HUES48 (cell line): Measurements from ENCODE around the gene PTPRD.

Source experiments
- H3K27ac ChIP-seq: one replicate; pipeline ENCODE4 v1.7.0; 2013; ENCODE audit warnings: low read depth, low read length, inconsistent platforms
- H3K27me3 ChIP-seq: 2 replicates; pipeline ENCODE4 v1.6.1; 2013; ENCODE audit warnings: mild to moderate bottlenecking, low read length; ENCODE audit not compliant: control insufficient read depth, insufficient read depth
- H3K36me3 ChIP-seq: 2 replicates; pipeline ENCODE4 v1.6.1; 2013; ENCODE audit warnings: low read length; ENCODE audit not compliant: control insufficient read depth, insufficient read depth
- H3K4me1 ChIP-seq: 2 replicates; pipeline ENCODE4 v1.6.1; 2013; ENCODE audit warnings: mild to moderate bottlenecking, low read length; ENCODE audit not compliant: control insufficient read depth, insufficient read depth
- H3K4me3 ChIP-seq: 2 replicates; pipeline ENCODE4 v1.5.1; 2013; ENCODE audit warnings: mild to moderate bottlenecking, low read depth, low read length
- H3K9ac ChIP-seq: 2 replicates; pipeline ENCODE4 v1.6.1; 2013; ENCODE audit warnings: mild to moderate bottlenecking, low read depth, low read length, moderate library complexity
- H3K9me3 ChIP-seq: 2 replicates; pipeline ENCODE4 v1.6.1; 2013; ENCODE audit warnings: low read length; ENCODE audit not compliant: control insufficient read depth, insufficient read depth

PTPRD gene

DNA sequence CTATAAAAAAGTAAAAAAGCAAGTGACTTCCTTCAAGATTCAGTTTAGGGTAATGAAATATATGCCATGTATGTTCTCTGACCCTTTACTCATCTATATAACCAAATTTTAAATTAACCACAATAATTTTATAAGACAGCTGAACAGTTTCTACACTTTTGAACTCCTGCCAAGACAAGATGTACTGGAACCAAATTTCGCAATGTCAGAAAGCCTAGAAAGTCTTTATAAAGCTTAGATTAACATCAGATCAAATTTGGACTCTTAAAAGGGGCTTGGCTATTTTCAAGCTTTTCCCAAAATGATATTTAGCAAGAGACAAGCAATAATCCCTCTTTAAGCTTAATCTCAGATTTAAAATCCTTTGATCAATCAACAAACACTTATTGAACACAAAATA lies 362.6 kb downstream of the PTPRD start:
- H3K9me3 ChIP-seq = no peaks in the 10 kb centered on the region
- H3K27me3 ChIP-seq = no peaks in the 10 kb centered on the region
- no peak overlapping the region for H3K4me3 ChIP-seq
- no peak overlapping the region for H3K27ac ChIP-seq
- H3K4me1 ChIP-seq = no peaks in the 10 kb centered on the region
- H3K9ac ChIP-seq = no peak overlapping the region
- no peaks in the 10 kb centered on the region for H3K36me3 ChIP-seq

DNA sequence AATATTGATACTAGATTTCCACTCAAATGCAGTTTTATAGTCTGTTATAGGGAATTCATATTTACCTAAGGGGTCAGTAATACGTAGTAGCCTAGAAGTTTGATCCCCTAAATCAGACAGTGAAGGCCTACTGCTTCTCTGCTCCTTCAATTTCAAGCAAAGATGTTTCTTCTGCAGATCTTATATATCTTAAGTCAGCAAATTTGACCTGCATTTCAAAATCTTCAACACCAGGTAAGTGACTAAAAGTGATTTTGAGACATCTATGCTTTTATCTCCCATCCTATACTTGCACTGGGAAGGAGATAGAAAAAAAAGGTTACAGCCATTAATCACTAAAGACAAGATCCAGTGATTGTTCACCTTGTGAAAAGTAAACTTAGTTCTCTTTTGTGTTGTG lies 363.9 kb downstream of the PTPRD start:
- Histone ChIP-seq H3K9me3 (no peaks in the 10 kb centered on the region), H3K27ac (no peak overlapping the region), H3K9ac (no peak overlapping the region), H3K27me3 (no peaks in the 10 kb centered on the region), H3K4me1 (no peaks in the 10 kb centered on the region), H3K36me3 (no peaks in the 10 kb centered on the region), H3K4me3 (no peak overlapping the region)

DNA sequence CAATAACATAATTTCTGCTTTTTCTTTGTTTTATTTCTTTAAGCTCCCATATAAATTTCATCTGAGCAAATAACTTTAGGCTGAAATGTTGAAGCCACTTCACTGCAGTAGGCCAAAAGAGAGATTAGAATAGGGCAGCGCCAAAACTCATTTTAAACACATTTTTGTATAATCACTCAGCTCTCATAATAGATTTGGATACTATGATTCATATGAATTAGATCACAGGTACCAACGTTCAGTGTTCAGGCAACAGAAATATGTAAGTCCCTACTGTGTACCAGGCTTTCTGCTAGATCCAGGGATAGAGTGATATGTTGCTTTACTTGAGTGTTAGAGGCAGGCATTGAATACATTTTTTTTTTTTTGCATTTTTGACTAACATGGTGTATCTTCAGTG lies 370.5 kb downstream of the PTPRD start:
- no peak overlapping the region for H3K27ac ChIP-seq
- H3K4me3 ChIP-seq = no peak overlapping the region
- no peaks in the 10 kb centered on the region for H3K9me3 ChIP-seq
- no peak overlapping the region for H3K9ac ChIP-seq
- no peaks in the 10 kb centered on the region for H3K36me3 ChIP-seq
- H3K4me1 ChIP-seq = 0 out of 2 replicates have a peak, but pooled peaks cover 6% of the 10 kb centered on the region
- H3K27me3 ChIP-seq = no peaks in the 10 kb centered on the region

DNA sequence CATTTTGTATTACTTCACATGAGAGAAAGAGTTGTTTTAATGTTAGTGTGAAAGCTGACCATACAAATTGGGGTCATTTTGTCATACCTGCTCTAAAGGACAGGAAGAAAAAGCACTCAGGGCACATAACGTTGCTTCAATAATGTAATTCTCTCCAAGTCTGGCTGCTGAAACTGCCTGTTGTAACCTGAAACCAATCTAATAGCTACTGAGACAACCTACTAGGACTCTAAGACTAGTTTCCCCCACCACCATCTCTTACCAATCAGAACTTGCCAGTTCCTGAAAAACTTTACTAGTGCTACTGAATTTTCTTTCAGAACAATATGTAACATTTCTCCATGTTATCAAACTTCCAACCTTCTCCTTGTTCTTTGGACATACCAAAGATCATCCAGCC lies 374.7 kb downstream of the PTPRD start:
- Histone ChIP-seq H3K9me3 (no peaks in the 10 kb centered on the region), H3K27me3 (no peaks in the 10 kb centered on the region), H3K36me3 (no peaks in the 10 kb centered on the region)

DNA sequence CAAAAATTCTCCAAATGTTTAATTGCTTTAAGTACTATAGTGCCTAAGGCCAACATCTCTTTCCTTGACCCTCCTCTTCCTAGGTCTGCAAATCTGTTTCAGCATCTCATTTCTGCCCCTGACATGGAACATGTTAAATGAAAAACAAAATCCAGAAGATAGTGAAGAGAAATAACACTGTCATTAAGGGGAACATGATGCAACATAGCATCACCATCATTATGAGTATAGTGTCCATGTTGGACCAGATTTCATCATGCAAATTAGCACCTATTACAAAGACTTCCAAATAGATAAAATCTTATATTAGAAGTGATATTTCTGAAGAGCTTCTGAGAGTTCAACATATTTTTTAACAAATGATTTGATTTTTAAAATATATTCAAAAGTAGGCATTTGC lies 375.2 kb downstream of the PTPRD start:
- H3K9me3 ChIP-seq = no peaks in the 10 kb centered on the region

More for the DNA sequence above, 374.7 kb downstream of the PTPRD start:
- no peak overlapping the region for H3K4me3 ChIP-seq
- H3K27ac ChIP-seq = no peak overlapping the region
- H3K9ac ChIP-seq = no peak overlapping the region
- H3K4me1 ChIP-seq = peaks cover 10% of the 10 kb centered on the region; the same call in 1 of the 2 replicates

DNA sequence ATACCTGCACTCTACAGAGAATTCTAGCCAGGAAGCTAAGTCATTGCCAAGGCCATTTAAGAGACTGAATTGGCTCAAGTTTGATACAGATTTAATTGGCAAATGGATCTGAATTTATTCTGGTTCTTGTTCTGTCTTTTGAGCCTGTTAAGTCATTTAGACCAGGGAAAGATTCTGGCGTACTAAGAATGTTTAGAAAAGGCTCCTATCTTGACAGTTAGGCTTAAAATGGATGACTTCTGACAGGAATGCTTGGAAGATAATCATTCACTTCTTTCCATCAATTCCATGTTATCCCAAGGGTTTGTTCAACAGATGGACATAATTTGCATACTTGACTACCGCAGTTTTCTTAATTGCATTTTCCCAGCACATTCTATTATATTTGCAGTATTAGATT lies 376.6 kb downstream of the PTPRD start:
- no peak overlapping the region for H3K27ac ChIP-seq

More for the DNA sequence above, 375.2 kb downstream of the PTPRD start:
- no peaks in the 10 kb centered on the region for H3K27me3 ChIP-seq
- H3K4me1 ChIP-seq = peaks cover 15% of the 10 kb centered on the region
- H3K4me3 ChIP-seq = no peak overlapping the region
- H3K36me3 ChIP-seq = no peaks in the 10 kb centered on the region
- H3K9ac ChIP-seq = no peak overlapping the region
- H3K27ac ChIP-seq = no peak overlapping the region

DNA sequence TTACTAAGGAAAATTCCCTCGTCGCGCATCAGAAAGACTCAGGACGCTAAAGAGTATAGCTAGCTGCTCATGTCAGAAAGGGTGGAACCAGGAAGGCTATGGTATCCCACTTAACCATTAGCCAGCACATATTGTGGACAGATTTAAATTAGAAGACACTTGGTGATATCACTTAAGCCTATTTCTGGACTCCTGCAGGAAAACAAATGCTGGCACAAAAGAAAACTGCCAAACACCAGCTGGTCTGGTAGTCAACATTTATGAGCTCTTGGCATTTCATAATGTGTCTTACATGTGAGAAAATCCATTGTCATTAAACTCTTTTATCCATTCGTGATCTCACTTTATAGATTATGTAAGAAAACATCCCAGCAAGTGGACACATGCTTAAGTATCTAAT lies 377.4 kb downstream of the PTPRD start:
- no peak overlapping the region for H3K4me3 ChIP-seq
- H3K9me3 ChIP-seq = no peaks in the 10 kb centered on the region
- no peak overlapping the region for H3K9ac ChIP-seq
- H3K27me3 ChIP-seq = no peaks in the 10 kb centered on the region
- no peaks in the 10 kb centered on the region for H3K36me3 ChIP-seq
- H3K4me1 ChIP-seq = peaks cover 20% of the 10 kb centered on the region
- H3K27ac ChIP-seq = no peak overlapping the region

More for the DNA sequence above, 376.6 kb downstream of the PTPRD start:
- no peaks in the 10 kb centered on the region for H3K36me3 ChIP-seq
- H3K27me3 ChIP-seq = no peaks in the 10 kb centered on the region
- no peaks in the 10 kb centered on the region for H3K9me3 ChIP-seq
- no peak overlapping the region for H3K4me3 ChIP-seq
- H3K9ac ChIP-seq = no peak overlapping the region
- H3K4me1 ChIP-seq = peaks cover 20% of the 10 kb centered on the region

DNA sequence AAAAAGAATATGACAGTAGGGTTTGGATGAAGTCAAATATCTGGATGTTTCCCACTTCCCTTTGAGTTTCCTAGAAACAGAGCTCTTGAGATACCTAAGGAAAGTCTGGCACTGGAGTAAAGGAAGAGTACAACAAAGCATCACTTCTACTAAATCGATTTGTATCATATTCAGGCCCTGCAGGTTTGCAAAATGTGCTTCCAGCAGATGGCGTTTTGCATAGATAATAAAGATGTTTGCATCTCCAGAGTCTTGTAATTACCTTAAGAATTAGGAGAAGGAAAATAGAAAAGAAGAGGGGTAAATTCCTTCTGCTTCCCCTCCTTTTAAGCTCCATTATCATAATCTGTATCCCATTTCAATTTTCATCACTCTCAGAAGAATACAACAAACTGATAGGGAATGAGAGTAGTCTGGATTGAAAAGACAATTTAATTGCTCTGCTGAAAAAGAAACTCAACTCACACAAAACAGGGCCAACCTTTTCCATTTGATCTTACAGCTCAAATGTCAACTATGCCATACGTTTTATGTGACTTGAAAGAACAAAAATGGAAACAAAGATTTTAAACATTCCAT lies 380.4 kb downstream of the PTPRD start:
- Histone ChIP-seq H3K9ac (no peak overlapping the region; the same call in 1 of the 2 replicates), H3K4me1 (peaks cover 14% of the 10 kb centered on the region), H3K4me3 (no peak overlapping the region), H3K9me3 (no peaks in the 10 kb centered on the region), H3K36me3 (no peaks in the 10 kb centered on the region), H3K27me3 (no peaks in the 10 kb centered on the region), H3K27ac (no peak overlapping the region)

DNA sequence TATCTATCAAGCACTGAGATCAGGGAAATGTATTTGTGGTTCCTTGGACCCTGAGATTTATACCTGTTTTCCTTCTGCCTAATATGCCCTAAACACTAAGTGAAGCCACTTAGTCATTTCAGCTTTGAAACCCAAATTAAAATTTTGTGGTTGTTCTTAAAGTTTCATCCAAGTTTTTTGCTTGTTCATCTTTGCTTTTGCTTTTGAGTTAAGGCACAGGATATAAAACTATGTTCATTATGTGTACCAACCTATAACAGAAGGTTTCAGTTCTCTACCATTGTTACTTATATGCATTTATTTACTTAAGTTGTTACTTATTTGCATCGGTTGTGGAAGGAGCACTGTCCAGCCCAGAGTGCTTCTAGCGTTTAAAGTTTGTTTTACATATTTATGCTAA lies 382.3 kb downstream of the PTPRD start:
- Histone ChIP-seq H3K4me3 (no peak overlapping the region), H3K9me3 (no peaks in the 10 kb centered on the region), H3K36me3 (no peaks in the 10 kb centered on the region), H3K9ac (no peak overlapping the region), H3K27me3 (no peaks in the 10 kb centered on the region), H3K4me1 (peaks cover 14% of the 10 kb centered on the region), H3K27ac (no peak overlapping the region)

DNA sequence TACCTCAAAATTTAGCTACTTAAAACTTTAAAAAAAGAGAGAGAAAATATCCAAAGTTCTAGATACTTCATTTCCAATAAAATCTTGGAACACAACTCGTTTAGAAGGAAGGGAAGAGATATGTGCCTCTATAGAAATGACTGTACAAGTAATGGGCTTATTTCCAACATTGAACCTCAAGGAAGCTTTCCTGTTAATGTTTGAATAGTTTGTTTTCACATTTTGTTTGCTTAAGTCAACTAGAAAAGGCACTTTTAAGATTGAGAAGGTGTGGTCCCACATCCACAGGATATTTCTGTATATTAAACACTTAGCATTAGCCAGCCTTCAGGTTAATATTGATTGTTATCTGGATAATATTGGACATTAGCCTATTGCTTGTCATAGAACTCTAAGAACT lies 384.7 kb downstream of the PTPRD start:
- no peaks in the 10 kb centered on the region for H3K27me3 ChIP-seq
- no peaks in the 10 kb centered on the region for H3K36me3 ChIP-seq
- H3K4me1 ChIP-seq = peaks cover 10% of the 10 kb centered on the region
- no peaks in the 10 kb centered on the region for H3K9me3 ChIP-seq
- no peak overlapping the region for H3K27ac ChIP-seq
- H3K9ac ChIP-seq = no peak overlapping the region
- no peak overlapping the region for H3K4me3 ChIP-seq

DNA sequence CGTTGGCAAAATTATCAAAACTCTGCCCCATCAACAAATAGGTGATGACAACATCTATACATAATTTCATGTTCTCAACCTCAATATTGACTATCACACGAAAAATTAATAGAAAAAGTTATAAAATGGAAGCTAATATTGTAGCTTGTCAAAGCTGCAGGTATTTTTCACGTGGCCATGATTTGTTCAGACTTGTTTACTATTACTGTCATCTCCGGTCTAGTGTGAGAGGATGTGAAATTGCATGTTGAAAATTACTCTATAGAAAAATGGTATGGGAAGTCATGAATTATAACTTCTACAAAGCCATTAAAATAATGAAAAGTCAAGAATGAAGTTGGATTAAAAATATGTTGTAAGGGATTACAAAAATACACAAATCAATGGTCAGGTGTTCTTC lies 385.8 kb downstream of the PTPRD start:
- Histone ChIP-seq H3K36me3 (no peaks in the 10 kb centered on the region), H3K27me3 (no peaks in the 10 kb centered on the region), H3K4me3 (no peak overlapping the region), H3K9me3 (no peaks in the 10 kb centered on the region), H3K9ac (no peak overlapping the region), H3K4me1 (no peaks in the 10 kb centered on the region), H3K27ac (no peak overlapping the region)
